Measurements from ENCODE around the gene LRRC71. TPM values are rescaled to one million over a fixed set of nuclear protein-coding genes. Genes with fewer than 3 reads are reported as not detected.
A peak's percentile ranks its signal among the peaks of the same experiment; 100 is the strongest.

Gene LRRC71
- total and polyA plus RNA-seq, 2 donors from 2014 or later, result 0.19 to 0.50 TPM

DNA sequence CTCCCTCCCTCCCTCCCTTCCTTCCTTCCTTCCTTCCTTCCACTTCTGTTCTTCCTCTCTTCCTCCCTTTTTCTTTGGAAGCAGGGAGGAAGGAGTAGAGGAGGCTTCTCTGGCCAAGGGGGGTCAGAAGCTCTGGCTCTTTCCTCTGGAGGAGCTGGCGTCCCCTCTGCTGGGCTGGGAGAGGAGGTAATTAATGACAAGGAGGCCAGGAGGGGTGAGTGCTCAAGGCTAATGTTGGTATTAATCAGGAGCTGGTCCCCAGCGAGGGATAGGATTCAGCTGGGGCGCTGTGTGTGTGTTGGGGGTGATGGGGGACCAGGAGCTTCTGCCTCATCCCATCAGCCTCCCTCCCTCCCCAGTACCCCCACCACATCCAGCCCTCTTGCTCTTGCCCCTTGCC lies 33.1 kb upstream of the LRRC71 start:
- H3K27me3 ChIP-seq (ENCODE audit: control insufficient read depth, insufficient read depth, low read length), result no peaks in the 10 kb centered on the region
- intact Hi-C loops (cut with DNase I), result no loop called here

DNA sequence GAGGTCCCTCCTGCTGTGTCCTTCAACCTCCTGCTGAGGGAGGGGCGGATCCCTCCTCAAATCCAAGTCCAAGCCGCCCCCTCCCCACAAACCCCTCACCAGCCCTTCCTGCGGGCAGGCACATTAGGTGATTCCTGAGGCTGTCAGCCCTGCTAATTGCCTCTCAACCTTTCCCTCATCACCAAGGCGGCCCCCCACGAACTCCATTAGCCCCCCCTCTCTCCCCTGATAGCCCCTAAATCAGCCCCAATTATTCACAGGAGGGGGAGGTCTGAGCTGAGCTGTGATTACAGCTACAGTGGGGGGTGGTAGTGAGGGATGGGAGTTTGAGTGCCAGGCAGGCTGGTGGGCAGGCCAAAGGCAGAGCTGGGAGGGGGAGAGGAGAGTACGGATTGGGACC lies 32.7 kb upstream of the LRRC71 start:
- Histone ChIP-seq H3K9ac (ENCODE audit: low read length in 3 of 3) (no peak overlapping the region), H3K4me1 (ENCODE audit: control insufficient read depth in 2 of 3, insufficient read depth in 2 of 3, low read depth in 1 of 3, low read length in 3 of 3) (peaks cover 0 to 3% (median 0%) of the 10 kb centered on the region in 3 donors), H3K4me3 (ENCODE audit: low read length in 3 of 3) (no peak overlapping the region), H3K9me3 (ENCODE audit: control insufficient read depth in 2 of 3, insufficient read depth in 1 of 3, low read length in 3 of 3) (no peaks in the 10 kb centered on the region), H3K36me3 (ENCODE audit: control insufficient read depth in 2 of 3, insufficient read depth in 3 of 3, low read length in 3 of 3) (no peaks in the 10 kb centered on the region), H3K27me3 (ENCODE audit: control insufficient read depth, insufficient read depth, low read length) (no peaks in the 10 kb centered on the region), H3K27ac (ENCODE audit: low read depth in 2 of 2, low read length in 2 of 2) (no peak overlapping the region)
- DNase-seq (no peak), FAIRE-seq (no peak)
- TF ChIP-seq, protein P1, sequence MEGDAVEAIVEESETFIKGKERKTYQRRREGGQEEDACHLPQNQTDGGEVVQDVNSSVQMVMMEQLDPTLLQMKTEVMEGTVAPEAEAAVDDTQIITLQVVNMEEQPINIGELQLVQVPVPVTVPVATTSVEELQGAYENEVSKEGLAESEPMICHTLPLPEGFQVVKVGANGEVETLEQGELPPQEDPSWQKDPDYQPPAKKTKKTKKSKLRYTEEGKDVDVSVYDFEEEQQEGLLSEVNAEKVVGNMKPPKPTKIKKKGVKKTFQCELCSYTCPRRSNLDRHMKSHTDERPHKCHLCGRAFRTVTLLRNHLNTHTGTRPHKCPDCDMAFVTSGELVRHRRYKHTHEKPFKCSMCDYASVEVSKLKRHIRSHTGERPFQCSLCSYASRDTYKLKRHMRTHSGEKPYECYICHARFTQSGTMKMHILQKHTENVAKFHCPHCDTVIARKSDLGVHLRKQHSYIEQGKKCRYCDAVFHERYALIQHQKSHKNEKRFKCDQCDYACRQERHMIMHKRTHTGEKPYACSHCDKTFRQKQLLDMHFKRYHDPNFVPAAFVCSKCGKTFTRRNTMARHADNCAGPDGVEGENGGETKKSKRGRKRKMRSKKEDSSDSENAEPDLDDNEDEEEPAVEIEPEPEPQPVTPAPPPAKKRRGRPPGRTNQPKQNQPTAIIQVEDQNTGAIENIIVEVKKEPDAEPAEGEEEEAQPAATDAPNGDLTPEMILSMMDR (IDR thresholded peaks at IDR 0.05; ENCODE audit: borderline replicate concordance, extremely low read depth, insufficient read depth), result no peak
- intact Hi-C loops (cut with DNase I), result no loop called here

More for the DNA sequence above, 33.1 kb upstream of the LRRC71 start:
- DNase-seq, result peak in 2 of 5 donors; percentile 62 to 79
- Histone ChIP-seq H3K36me3 (ENCODE audit: control insufficient read depth in 2 of 3, insufficient read depth in 3 of 3, low read length in 3 of 3) (no peaks in the 10 kb centered on the region), H3K4me1 (ENCODE audit: control insufficient read depth in 2 of 3, insufficient read depth in 2 of 3, low read depth in 1 of 3, low read length in 3 of 3) (peaks cover 0 to 3% (median 0%) of the 10 kb centered on the region in 3 donors), H3K4me3 (ENCODE audit: low read length in 3 of 3) (no peak overlapping the region), H3K9ac (ENCODE audit: low read length in 3 of 3) (no peak overlapping the region), H3K9me3 (ENCODE audit: control insufficient read depth in 2 of 3, insufficient read depth in 1 of 3, low read length in 3 of 3) (no peaks in the 10 kb centered on the region), H3K27ac (ENCODE audit: low read depth in 2 of 2, low read length in 2 of 2) (no peak overlapping the region)
- TF ChIP-seq, protein P1 (IDR thresholded peaks at IDR 0.05; ENCODE audit: borderline replicate concordance, extremely low read depth, insufficient read depth), result no peak
- no peak for FAIRE-seq

DNA sequence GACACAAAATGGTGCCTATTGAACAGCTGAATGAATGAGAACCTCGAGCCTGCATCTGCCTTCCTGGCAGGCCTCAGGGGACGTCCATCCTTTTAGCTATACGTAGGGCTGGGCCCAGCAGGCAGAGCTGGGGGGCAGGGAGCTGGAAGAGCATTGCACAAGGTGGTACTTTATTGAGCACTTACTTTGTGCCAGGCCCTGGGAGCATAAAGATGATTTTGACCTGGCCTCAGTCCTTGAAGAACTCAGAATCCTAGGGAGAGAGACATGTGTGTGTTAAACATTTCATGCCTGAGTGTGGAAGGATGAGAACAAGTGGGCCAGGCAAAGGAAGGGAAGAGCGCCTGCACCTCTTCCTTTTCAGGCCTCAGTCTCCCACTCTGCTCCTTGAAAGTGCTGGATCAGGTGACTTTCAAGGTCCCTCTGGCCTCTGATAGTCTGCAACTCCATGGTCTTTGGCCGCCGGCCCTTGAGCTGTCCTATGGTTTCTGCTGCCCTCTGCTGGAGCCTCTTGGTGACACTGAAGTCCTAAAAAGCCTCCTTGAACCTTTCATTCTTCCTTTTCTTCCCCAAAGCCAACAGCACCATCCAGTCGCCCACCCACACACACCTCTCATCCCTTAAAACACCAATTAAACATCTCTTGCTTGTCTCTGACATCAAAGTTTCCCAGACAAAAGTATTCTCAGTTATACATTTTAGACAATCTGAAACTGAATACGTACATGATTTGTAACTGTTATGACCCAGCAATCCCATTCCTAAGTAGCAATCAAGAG lies 30.4 kb upstream of the LRRC71 start:
- DNase-seq (peak in 3 of 5 donors; percentile 82 to 94 (median 90)), FAIRE-seq (no peak)
- no peak overlapping the region for H3K9ac ChIP-seq (ENCODE audit: low read length in 3 of 3)
- H3K27me3 ChIP-seq (ENCODE audit: control insufficient read depth, insufficient read depth, low read length), result no peaks in the 10 kb centered on the region
- no peak overlapping the region for H3K27ac ChIP-seq (ENCODE audit: low read depth in 2 of 2, low read length in 2 of 2)
- H3K4me1 ChIP-seq (ENCODE audit: control insufficient read depth in 2 of 3, insufficient read depth in 2 of 3, low read depth in 1 of 3, low read length in 3 of 3), result peaks cover 0 to 3% (median 0%) of the 10 kb centered on the region in 3 donors
- intact Hi-C loops (cut with DNase I), result no loop called here
- TF ChIP-seq, protein P1 (IDR thresholded peaks at IDR 0.05; ENCODE audit: borderline replicate concordance, extremely low read depth, insufficient read depth), result peak; percentile 81
- no peaks in the 10 kb centered on the region for H3K36me3 ChIP-seq (ENCODE audit: control insufficient read depth in 2 of 3, insufficient read depth in 3 of 3, low read length in 3 of 3)
- no peaks in the 10 kb centered on the region for H3K9me3 ChIP-seq (ENCODE audit: control insufficient read depth in 2 of 3, insufficient read depth in 1 of 3, low read length in 3 of 3)
- H3K4me3 ChIP-seq (ENCODE audit: low read length in 3 of 3), result no peak overlapping the region
